HEK293T (cell line): Measurements from ENCODE around the gene FAM237B.

Source experiments
- CTCF ChIA-PET: fragments of 350-600 bp; formaldehyde crosslinking; extraction: SDS; loops from one replicate; lab custom pipeline; 2021; ENCODE audit warnings: antibody characterized with exemption, inconsistent platforms; lab: Yijun Ruan, JAX
- POLR2A ChIA-PET: fragments of 350-600 bp; formaldehyde crosslinking; extraction: SDS; loops from one replicate; lab custom pipeline; 2020; ENCODE audit warnings: antibody characterized with exemption, inconsistent platforms; lab: Yijun Ruan, JAX
- DNase-seq: peaks from one replicate; pipeline ENCODE4 v3.0.0; 2012; ENCODE audit warnings: mixed read lengths; ENCODE audit errors: extremely low spot score
- ARNT ChIP-seq: fragments of 450-650 bp; IDR thresholded peaks from 2 replicates; pipeline ENCODE4 v1.6.1; 2017; ENCODE audit warnings: mild to moderate bottlenecking
- BHLHE40 ChIP-seq: fragments of 450-650 bp; IDR thresholded peaks from 2 replicates; pipeline ENCODE4 v1.6.1; 2016; ENCODE audit warnings: mild to moderate bottlenecking, moderate library complexity, borderline replicate concordance
- CTBP1 ChIP-seq: fragments of 450-650 bp; IDR thresholded peaks from 2 replicates; pipeline ENCODE4 v1.6.1; 2016; ENCODE audit warnings: borderline replicate concordance
- ELF4 ChIP-seq: fragments of 450-650 bp; IDR thresholded peaks from 2 replicates; pipeline ENCODE4 v1.6.1; 2017; ENCODE audit warnings: antibody characterized with exemption
- FOXA1 ChIP-seq: fragments of 450-650 bp; IDR thresholded peaks from 2 replicates; pipeline ENCODE4 v1.6.1; 2016; ENCODE audit warnings: mild to moderate bottlenecking
- FOXK2 ChIP-seq: fragments of 450-650 bp; IDR thresholded peaks from 2 replicates; pipeline ENCODE4 v1.6.1; 2016; ENCODE audit warnings: mild to moderate bottlenecking
- FOXM1 ChIP-seq: fragments of 450-650 bp; IDR thresholded peaks from 2 replicates; pipeline ENCODE4 v1.6.1; 2017; ENCODE audit warnings: mild to moderate bottlenecking, borderline replicate concordance
- HDGF ChIP-seq: fragments of 450-650 bp; IDR thresholded peaks from 2 replicates; pipeline ENCODE4 v1.6.1; 2017; ENCODE audit warnings: antibody characterized with exemption, borderline replicate concordance
- L3MBTL2 ChIP-seq: fragments of 450-650 bp; conservative IDR thresholded peaks from 2 replicates; pipeline ENCODE4 v1.6.1; 2016; ENCODE audit warnings: mild to moderate bottlenecking
- LEF1 ChIP-seq: fragments of 450-650 bp; IDR thresholded peaks from 2 replicates; pipeline ENCODE4 v1.6.1; 2017; ENCODE audit warnings: mild to moderate bottlenecking, borderline replicate concordance
- NFRKB ChIP-seq: fragments of 450-650 bp; IDR thresholded peaks from 2 replicates; pipeline ENCODE4 v1.6.1; 2016; ENCODE audit warnings: mild to moderate bottlenecking, moderate library complexity
- SP1 ChIP-seq: fragments of 450-650 bp; IDR thresholded peaks from 2 replicates; pipeline ENCODE4 v1.6.1; 2017
- SUZ12 ChIP-seq: fragments of 450-650 bp; IDR thresholded peaks from 2 replicates; pipeline ENCODE4 v1.6.1; 2016; ENCODE audit warnings: mild to moderate bottlenecking
- TARDBP ChIP-seq: fragments of 450-650 bp; IDR thresholded peaks from 2 replicates; pipeline ENCODE4 v1.6.1; 2016
- ZNF384 ChIP-seq: fragments of 450-650 bp; IDR thresholded peaks from 2 replicates; pipeline ENCODE4 v1.6.1; 2016
- TF ChIP-seq, protein P1 (sequence below): fragments of 450-650 bp; IDR thresholded peaks from 2 replicates; pipeline ENCODE4 v1.6.1; 2016

FAM237B gene

DNA sequence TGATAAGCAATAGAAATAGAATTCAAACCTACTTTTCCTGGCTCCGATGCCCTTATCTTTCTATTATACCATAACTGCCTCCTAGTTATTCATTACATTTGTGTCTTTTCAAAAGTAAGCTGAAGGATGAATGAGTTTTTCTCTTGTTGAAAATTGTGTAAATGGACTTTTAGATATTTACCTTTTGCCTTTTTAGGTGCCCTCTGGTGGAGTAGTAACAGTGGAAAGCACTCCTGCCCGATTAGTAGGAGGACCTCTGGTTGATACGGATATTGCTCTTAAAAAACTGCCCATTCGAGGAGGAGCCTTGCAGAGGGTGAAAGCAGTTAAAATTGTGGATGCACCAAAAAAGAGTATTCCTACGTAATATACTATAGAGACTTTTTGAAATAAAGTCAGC lies 11.2 kb downstream of the FAM237B start:
- TF ChIP-seq SUZ12 (no peak), NFRKB (no peak), ARNT (no peak), HDGF (no peak), ELF4 (no peak), ZNF384 (no peak), CTBP1 (no peak), FOXM1 (no peak), TARDBP (no peak), FOXA1 (no peak), BHLHE40 (no peak), SP1 (no peak), FOXK2 (no peak), L3MBTL2 (no peak), LEF1 (no peak)
- TF ChIP-seq, protein P1, sequence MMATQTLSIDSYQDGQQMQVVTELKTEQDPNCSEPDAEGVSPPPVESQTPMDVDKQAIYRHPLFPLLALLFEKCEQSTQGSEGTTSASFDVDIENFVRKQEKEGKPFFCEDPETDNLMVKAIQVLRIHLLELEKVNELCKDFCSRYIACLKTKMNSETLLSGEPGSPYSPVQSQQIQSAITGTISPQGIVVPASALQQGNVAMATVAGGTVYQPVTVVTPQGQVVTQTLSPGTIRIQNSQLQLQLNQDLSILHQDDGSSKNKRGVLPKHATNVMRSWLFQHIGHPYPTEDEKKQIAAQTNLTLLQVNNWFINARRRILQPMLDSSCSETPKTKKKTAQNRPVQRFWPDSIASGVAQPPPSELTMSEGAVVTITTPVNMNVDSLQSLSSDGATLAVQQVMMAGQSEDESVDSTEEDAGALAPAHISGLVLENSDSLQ: no peak
- ChIA-PET POLR2A (no interaction called here), CTCF (interaction anchor here (0.5 kb wide), 1 partner anchor 36 kb away, joined by 3 read pairs; no protein-coding TSS in a partner anchor)
- DNase-seq: no peak

DNA sequence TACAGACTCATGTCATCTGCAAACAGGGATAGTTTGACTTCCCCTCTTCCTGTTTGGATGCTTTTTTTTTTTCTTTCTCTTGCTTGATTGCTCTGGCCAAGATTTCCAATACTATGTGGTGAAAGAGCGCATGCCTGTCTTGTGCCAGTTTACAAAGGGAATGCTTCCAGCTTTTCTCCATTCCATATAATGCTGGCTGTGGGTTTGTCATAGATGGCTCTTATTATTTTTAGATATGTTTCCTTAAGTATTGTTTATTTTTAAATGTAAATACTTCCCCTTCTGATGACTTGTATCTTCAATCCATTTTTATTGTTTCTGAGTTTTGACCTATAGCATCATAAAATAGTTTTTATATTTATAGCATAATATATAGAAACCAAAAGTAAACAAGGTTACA lies 17.9 kb downstream of the FAM237B start:
- ChIA-PET CTCF (interaction anchor here (1.2 kb wide), 1 partner anchor 13 kb away, joined by 4 read pairs; no protein-coding TSS in a partner anchor), POLR2A (no interaction called here)
- no peak for TF ChIP-seq BHLHE40
- TF ChIP-seq SP1: no peak
- TF ChIP-seq ZNF384: no peak
- no peak for TF ChIP-seq L3MBTL2
- no peak for TF ChIP-seq HDGF
- no peak for TF ChIP-seq SUZ12
- TF ChIP-seq, protein P1: no peak
- no peak for TF ChIP-seq FOXM1
- no peak for TF ChIP-seq FOXK2
- TF ChIP-seq ELF4: no peak
- TF ChIP-seq LEF1: no peak
- no peak for DNase-seq

DNA sequence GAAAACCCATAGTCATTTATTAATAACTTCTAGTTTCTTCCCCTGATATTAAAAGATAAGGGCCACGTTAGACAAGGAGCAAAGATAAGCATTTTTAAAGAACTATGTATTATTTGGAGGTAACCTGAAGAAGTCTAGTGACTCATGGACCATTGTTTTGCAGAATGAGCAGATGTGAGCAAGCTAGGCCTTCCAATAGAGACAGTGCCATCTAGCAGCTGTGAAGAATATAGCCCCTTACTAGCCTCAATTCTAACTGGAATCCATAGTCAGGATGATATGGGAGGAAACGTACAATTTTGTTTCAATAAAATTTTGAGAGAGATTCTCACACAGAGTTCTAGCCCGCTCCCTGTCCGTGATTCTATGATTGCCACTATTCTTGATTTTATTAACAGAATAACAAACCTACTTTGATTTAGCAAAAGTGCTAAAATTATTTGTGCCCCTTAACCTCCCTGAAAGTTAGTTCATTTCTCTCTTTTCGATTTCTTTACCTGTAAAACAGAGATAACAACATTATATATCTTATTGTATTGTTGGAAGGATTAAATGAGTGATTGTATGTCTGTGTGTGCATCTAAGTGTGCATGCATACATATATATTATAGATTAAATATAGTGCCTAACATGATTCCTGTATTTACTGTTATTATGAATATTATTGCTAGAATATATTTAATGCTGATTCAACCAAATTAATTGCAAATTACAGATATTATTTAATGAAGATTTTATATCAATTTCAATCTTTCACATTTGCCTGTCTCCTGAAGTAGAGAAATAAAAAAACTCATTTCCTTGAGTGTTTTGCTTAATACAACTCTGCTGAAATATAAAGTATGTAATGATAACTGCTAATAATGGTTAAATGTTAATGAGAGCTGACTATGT lies 22.7 kb downstream of the FAM237B start:
- ChIA-PET CTCF (interaction anchor here (0.7 kb wide), 1 partner anchor 13 kb away, joined by 3 read pairs; no protein-coding TSS in a partner anchor), POLR2A (no interaction called here)
- TF ChIP-seq NFRKB (no peak), TARDBP (no peak), ZNF384 (no peak), L3MBTL2 (no peak), FOXA1 (no peak), FOXM1 (no peak), CTBP1 (no peak), BHLHE40 (no peak), ELF4 (no peak), SP1 (no peak), SUZ12 (no peak), LEF1 (no peak)
- peak; percentile 48 for DNase-seq

GRCh38 chr7:90290244-90291113 lies 30.6 kb downstream of the FAM237B start:
- DNase-seq: no peak
- TF ChIP-seq ZNF384: no peak
- TF ChIP-seq TARDBP: no peak
- no peak for TF ChIP-seq SUZ12
- TF ChIP-seq, protein P1: no peak
- no peak for TF ChIP-seq CTBP1
- no peak for TF ChIP-seq ELF4
- TF ChIP-seq FOXK2: no peak
- TF ChIP-seq HDGF: no peak
- no peak for TF ChIP-seq ARNT
- TF ChIP-seq SP1: no peak
- TF ChIP-seq BHLHE40: no peak
- no peak for TF ChIP-seq FOXM1
- no peak for TF ChIP-seq L3MBTL2
- TF ChIP-seq FOXA1: no peak
- no peak for TF ChIP-seq NFRKB
- TF ChIP-seq LEF1: no peak
- POLR2A ChIA-PET: no interaction called here
- CTCF ChIA-PET: no interaction called here

DNA sequence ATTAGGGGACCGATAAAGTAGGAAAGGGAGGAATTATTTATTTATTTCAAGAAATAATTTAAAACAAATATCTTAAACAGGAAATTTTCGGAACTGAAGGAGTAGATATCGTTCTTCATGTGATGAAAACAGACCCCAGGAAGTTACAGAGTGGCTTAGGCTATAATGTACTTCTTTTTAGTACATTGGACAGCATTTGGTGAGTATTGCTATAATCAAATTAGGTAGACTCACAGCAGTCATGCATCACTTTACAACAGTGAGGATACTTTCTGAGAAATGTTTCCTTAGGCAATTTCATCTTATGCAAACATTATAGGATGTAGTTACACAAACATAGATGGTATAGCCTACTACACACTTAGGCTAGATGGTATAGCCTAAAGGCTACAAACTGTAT lies 33.0 kb downstream of the FAM237B start:
- ChIA-PET POLR2A (no interaction called here), CTCF (no interaction called here)
- DNase-seq: no peak
- TF ChIP-seq HDGF: no peak
- no peak for TF ChIP-seq L3MBTL2
- no peak for TF ChIP-seq NFRKB
- no peak for TF ChIP-seq FOXM1
- no peak for TF ChIP-seq CTBP1
- TF ChIP-seq FOXK2: no peak
- no peak for TF ChIP-seq FOXA1
- TF ChIP-seq ELF4: no peak
- no peak for TF ChIP-seq LEF1
- no peak for TF ChIP-seq SUZ12
- no peak for TF ChIP-seq TARDBP
- TF ChIP-seq ZNF384: no peak
- TF ChIP-seq BHLHE40: no peak
- TF ChIP-seq, protein P1: no peak
- no peak for TF ChIP-seq SP1
- TF ChIP-seq ARNT: no peak
